Limb (tissue), 2 donors: Measurements from ENCODE around the gene VHLL.
A peak's percentile ranks its signal among the peaks of the same experiment; 100 is the strongest.

Experiments
- DNase-seq, 2 donors: peaks; one replicate each; pipeline ENCODE4 v3.0.0-alpha.2; 2016; ENCODE audit errors: extremely low spot score in 2 of 2

Gene VHLL

DNA sequence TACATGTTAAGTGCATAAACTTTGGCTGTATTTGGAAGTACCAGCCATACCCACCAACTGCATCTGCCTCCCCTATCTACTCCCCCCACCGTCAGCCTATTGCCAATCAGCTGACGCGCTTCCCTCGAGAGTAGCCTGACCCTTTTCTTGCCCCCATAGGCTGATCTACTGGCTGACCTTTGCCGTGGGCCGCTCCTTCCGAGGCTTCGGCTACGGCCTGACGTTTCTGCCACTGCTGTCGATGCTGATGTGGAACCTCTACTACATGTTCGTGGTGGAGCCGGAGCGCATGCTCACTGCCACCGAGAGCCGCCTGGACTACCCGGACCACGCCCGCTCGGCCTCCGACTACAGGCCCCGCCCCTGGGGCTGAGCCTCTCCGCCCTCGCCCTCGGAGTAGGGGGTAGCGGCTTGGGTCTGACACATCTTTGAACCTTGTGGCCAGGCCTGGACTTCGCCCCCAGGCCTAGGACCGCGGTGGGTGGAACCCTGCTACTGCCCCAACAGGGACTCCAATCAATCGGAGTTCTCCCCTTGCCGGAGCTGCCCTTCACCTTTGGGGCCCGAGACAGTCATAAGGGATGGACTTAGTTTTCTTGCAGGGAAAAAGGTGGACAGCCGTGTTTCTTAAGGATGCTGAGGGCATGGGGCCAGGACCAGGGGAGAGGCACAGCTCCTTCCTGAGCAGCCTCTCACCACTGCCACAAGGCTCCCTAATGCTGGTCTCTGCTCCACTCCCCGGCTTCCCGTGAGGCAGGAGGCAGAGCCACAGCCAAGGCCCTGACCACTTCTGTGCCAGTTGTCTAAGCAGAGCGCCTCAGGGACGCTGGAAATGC, 7.7 kb downstream of the VHLL start:
- peak; percentile 80 to 86 for DNase-seq

DNA sequence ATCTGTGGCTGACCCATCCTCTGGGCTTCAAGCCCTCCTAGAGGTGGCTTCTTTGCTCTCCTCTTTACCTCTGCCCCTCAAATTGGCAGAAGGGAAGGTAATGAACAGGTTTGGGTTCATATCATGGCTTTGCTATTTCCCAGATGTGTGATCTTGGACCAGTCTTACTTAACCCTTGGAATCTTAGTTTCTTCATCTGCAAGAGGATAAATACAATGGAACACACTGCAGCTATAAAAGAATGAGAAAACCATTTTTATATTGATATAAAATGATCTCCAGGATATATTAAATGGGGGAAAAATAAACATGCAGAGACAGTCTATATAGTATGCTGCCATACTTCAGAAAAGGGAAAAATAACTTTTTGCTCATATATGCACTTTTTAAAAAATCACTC, 9.2 kb downstream of the VHLL start:
- DNase-seq, result no peak

DNA sequence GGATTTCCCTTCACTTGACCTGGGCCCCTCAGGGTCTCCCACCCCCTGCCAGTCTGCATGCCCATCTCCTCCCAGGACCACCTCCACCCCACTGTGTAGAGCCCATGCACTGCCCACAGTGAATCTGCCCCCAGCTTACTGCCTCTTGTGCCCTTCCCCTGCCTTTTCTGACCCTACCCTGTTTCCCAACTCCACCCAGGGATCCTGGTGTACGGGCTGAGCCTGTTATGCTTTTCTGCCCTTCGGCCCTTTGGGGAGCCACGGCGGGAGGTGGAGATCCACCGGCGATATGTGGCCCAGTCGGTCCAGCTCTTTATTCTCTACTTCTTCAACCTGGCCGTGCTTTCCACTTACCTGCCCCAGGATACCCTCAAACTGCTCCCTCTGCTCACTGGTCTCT, 13.0 kb downstream of the VHLL start:
- DNase-seq, result no peak

DNA sequence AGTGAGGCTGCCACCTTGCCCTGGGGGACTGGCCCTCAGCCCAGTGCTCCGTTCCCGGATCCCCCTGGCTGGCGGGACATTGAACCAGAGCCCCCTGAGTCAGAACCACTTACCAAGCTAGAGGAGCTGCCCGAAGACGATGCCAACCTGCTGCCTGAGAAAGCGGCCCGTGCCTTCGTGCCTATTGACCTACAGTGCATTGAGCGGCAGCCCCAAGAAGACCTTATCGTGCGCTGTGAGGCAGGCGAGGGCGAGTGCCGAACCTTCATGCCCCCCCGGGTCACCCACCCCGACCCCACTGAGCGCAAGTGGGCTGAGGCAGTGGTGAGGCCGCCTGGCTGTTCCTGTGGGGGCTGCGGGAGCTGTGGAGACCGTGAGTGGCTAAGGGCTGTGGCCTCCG, 13.7 kb downstream of the VHLL start:
- no peak for DNase-seq

DNA sequence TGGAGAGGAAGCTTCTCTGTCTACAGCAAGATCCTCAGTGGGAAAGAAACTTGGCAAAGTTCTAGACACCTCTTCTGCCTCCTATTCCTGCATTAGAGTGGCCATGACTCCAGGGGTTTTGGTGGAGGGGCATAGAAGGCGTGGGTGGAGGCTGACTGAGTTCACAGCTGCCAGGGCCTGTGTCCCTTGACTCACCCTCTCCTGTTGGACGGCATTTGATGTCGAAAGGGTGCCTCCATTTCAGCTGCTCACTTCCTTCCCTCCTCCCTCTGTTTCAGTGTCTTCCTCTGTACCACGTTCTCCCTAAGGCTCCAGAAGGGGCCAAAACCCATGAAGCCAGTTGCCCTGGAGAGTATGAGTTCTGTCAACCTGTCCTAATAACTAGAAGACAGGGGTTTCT, 14.3 kb downstream of the VHLL start:
- no peak for DNase-seq

DNA sequence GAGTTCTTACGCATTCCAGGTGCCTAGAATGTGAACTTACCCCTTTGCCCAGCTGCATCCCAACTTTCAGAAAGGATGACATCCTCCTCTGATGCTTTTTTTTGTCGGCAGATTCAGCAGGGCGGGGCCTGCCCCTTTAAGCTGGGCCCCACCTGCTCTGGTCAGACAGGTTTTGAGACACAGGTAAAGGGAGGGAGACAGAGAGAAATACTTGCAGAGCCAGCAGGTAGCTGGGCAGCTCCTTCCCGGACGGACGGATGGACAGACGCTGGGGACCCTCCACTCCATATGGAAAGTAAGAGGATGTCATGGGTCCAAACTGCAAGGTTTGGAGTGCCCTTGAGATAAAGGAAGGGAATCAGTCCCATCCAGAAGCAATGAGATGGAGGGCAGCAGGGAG, 15.0 kb downstream of the VHLL start, which contains the start of gene TMEM79:
TSS of gene TMEM79 (plus strand) at position 214 of the 400 bp plus-strand sequence. CDS start 902 bp downstream, outside the sequence.
- DNase-seq, result no peak

DNA sequence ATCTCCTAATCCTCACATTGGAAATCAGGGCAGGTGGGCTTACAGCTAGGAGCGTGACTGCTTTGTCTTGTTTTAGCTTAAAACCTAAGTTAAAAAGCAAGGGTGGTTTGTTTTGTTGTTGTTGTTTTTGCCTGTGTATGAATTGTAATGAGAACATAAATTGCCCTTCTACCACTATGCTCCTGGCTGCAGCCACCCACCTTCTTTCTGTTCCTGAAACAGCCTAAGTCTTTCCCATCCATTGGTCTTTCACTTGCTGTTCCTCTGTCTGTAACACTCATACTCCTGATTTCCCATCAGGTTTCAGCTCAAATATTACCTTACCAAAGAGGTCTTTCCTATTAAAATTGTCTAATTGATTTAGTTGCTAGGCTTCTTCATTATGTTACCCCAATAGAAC, 15.6 kb downstream of the VHLL start:
- DNase-seq, result no peak

DNA sequence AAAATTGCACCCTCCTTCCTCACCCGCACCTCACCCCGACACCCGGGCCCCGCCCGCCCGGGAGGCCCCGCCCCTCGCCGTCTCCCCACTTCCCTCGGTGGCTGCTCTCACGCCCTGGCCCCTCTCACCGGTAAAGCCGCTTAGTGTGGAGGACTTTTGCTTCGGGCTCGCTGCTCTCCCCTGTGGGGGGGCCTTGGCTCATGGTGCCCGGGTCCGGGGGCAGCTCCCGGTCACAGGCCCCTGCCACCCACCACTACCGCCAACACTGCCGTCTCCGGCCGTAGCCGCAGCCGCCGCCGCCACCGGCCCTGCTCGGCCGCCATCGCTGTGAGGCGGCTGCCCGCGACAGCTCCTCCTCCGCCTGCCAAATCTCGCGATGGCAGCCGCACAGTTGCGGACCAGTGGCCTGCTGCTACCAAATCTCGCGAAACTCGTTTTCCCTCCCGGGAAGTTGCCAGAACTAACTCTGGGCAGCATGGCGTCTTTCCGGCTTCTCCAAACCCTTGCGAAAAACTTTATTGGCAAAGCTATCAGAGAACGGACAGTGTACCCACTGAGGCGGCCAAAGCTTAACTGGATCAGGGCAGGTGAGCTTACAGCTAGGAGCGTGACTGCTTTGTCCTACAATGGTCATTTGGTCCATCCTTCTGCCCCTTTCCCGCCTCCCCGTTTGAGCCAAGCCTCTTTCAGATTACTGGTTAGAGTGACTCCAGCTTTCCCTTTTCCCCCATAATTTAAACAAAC, 16.5 kb downstream of the VHLL start, which contains the start of gene SMG5:
TSS of gene SMG5 (minus strand) at position 347 of the 744 bp plus-strand sequence. CDS start at position 202, 145 bp downstream.
- peak; percentile 96 to 98 for DNase-seq

DNA sequence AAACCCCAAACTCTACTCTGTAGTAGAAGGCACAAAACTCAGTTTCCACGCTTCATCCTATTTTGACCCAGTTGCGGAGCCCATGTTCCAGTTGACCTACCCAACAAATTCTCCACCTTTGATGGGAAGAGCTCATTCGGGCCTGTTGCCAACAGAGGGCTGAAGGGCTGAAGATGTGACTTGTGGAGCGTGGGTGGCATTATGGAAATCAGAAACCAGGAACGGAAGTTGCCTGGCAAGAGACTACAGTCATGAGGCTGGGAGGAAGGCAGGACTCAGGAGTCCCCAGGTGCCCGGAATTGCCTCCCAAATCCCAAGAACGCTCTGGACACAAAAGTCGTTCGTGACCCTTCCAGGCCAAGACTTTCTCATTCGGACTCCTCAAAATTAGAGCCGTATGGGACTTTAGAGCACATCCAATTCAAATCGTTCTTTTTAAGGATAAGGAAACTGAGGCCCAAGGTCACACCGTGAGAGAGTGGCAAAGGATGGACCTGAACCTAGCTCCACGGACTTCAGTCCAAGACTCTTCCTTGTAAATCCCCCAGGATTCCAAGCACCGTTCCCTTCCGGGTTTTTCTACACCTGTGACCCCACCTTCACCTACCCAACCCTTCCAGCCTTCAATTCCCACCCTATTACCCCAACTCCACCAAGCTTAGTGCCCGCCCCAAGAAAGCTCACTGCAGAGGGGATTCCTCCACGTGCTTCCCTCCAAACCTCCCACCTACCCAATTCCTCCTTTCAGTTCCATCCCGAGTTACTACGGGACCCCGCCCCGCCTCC, 17.2 kb downstream of the VHLL start:
- no peak for DNase-seq

DNA sequence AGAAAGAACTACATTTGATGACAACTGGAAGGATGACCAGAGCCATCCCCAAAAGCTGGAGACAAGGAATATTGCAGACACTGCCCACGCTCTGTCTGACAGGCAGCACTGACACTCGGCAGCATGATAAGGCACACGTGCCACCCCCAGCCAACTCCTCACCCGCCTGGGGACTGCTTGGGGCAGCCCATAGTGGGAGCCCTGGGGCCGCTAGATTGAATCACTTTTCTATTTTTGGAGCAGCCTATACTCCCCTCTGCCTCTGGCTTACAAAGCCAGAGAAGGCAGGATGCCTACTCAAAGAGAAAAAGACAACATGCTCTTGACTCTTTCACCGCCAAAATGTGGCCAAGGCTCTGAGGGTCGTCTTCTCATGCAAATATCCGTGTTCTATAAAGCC, 17.8 kb downstream of the VHLL start:
- DNase-seq, result peak in 1 of 2 donors; percentile 3

DNA sequence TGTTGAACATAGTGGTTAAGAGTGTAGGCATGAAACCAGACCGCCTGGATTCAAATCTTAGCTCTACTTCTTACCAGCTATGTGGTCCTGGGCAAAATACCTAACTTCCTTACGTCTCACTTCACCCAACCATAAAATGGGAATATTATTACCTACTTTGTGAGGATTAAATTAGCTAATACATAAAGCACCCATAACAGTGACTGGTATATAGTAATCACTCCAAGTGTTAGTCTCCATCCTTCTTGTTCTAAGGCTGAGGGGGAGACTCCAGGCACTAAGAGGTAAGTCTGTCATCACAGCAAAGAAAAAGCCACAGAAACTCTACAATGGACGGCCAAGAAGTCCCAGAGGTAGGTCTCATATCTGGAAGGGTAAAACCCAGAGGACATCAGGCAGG, 19.3 kb downstream of the VHLL start:
- no peak for DNase-seq

DNA sequence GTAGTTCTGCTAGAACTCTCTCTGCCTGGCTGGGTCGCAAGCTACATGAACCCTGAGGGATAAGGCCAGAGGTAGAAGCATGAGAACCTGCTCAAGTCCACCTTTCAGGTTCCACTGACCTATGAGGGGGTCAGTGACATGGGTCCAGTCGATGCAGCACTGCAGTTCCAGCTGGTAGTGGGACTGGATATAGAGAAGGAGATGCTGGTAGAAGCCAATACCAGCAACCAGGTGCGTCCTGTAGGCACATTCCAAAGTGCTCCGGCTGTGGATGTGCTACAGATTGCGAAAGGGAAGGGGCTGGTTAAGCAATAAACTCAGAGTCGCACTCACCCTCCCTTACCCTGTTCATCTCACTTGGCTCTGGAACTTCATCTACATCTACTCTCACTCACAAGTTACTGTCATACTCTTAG, 22.1 kb downstream of the VHLL start:
- no peak for DNase-seq

DNA sequence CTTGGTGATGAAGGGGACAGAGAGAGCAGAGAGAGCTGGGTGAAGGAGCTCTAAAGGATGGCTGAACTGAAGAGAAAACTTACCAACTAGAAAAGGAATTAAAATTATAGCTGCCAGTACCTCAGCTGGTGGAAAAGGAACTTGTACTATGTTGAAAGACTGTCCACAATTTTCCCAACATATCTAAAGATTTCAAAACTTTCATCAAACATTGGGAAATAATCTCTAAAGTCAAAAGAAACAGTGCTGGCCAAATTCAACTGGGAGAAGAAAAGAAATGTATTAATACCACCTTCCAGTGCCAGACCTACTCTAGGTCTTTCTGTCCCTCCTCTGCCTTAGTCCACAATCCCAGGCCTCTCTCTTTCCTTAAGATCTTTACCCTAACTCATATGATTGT, 22.6 kb downstream of the VHLL start:
- no peak for DNase-seq

DNA sequence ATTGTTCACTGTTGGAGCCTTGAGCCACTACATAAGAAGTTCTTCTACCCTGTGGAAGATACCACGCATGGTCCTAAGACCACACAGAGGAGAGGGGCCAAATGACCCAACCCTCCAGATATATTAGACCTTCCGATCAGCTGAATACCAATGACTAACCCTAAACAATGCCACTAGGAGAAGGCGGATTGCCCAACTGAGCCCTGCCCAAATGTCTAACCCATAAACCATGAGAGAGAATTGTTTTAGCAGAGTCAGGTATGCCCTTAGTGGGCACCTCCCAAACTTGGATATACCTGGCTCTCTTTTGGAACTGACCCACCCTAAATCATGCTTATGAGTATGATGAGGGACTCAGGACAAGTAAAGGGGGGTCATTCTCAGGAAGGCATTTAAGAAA, 28.8 kb downstream of the VHLL start:
- no peak for DNase-seq

DNA sequence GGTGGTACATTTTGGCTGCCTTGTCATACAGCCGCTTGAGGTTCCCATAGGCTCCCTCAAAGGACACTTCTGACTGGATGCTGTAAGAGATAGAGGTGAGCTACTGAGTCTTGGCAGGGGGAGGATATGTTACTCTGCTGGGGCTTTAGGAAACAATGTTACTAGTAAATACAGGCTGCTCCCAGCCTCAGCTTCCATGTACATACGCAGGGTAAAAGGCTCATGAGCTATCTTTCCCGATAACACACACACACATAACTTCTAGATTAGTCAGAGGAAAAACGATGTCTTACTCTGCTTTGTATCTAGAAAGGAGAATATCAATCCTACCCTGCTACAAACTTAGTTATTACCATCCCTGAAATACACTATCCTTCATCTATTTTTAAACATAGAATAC, 30.8 kb downstream of the VHLL start:
- no peak for DNase-seq

DNA sequence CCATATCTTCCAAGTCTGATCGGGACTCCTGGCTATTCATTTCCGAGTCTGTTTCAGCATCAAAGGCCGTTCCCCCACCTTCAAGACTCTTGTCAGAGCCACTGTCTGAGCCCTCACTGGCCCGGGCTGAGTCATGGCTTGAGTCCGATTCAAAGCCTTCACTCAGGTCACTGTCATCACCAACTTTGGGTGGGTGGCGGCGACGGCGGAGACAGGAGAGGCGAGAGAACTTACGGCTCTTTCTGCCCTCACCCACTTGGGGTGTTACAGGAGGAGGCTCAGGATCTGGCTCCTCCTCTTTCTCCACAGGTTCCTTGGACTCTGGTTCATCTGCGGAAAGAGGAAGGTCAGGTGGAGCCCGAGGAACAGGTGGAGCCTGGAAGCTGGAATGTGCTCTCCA, 33.1 kb downstream of the VHLL start:
- DNase-seq, result no peak

DNA sequence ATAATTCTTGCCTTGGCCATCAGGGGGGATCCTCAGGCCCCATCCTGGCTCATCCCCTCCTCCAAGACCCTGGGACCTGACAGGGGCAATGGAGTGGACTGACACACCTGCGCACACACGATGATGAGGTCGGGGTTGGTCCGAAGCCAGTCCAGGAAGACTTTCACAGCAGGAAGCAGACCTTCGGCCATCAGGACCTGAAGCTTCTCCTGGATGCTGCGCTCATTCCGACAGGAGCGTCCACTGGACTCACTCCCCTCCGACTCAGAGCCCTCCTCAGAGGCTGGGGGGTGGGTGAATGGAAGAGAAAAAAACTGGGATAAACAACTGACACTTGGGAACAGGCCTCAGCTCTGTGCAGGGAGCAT, 35.8 kb downstream of the VHLL start:
- no peak for DNase-seq

DNA sequence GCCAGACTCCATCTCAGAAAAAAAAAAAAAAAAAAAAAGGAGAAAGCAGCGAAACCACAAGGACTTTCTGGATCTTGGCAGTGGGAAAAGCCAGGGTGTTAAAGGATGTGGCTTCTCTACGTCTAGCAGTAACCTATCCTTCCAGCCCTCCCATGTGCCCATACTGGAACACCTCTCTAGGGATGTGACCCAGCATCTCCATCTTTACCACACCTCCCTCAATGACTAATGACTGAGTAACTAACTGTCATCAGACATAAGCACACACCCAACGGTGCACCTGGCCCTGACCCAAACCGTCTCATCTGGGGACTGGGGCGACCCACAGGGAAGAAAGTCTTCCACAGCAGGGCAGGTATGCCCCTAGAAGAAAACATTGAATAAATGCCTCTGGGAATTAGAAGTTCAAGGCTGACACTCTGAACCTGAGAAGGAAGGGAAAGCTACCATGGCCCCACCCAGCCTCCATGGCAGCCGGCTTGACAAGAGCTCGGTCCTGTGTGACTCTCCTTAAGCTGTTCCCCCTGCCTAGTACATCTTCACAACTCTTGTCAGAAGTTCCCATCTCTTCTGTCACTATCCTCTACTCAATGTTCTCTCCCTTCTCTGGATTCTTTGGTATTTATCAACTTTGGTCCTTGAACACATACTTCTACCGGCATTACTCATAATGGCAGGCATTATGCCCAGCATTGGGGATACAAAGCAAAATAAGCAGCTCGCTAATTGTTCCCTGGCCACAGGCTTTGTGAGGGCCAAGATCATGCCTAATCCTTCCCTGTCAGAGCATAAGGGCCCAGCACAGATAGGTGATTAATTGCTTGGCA, 36.4 kb downstream of the VHLL start:
- no peak for DNase-seq

DNA sequence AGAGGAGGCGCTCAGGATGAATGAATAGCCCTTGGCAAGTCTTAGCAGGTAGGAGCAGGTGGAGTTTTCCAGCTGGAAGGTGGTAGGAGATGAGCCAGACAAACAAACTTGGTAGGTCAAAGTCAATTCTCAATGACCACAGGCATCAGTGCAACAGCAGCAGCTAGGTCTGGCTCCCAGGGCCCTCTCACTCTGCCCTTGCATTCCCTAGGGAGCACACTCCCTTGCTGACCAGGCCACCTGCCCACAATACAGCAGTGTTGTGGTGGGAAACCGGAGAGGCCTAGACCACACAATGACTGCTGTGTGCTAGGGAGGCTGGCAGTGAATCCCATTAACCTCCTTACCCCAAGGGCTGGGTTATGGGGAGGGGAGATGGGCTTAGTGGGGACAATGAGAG, 38.2 kb downstream of the VHLL start:
- no peak for DNase-seq

DNA sequence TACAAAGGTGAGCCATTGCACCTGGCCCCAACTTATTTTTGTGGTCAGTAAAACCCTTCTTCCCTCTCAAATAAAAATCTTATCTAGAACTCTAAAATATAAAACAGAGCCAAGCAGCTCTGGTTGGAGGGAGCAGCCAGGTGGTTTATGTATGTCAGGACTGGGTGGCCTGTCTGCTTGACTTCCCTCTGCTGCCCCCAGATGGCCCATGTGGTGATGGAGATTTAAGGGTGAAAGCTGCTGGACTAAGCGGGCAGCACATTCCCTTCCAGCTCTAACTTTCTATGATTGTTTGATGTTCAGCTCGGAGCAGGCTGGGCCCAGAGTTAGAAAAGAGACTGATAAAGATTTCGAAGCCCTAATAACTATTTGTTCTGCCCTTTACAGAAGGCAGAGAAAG, 39.3 kb downstream of the VHLL start:
- DNase-seq, result no peak

DNA sequence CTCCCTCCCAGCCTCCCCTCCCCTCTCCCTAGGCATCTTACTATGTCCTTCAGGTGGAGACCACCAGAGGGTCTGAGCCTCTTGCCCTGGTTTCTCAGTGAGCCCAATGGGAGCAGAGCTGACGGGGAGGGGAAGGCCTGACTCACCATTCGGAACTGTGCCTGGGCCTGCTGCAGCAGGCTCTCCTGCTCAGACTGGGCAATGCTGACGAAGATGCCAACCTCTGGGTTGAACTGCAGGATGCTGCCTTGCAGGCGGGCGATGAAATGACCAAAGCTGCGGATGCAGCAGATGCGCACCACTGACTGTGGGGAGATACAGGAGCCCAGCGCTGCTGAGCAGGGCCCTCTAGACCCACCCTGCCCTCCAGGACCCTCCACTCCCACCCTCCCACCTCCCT, 40.2 kb downstream of the VHLL start:
- DNase-seq, result no peak
